Cardiac fibroblast (primary cell): ENCODE results near the gene MYMK.

ENCODE experiments used
- DNase-seq, 2 donors: peaks; one replicate each; pipeline versions ENCODE4 v3.0.0 to v3.0.0-alpha.2; 2010; ENCODE audit warnings: low read depth in 2 of 2
- H3K4me3 ChIP-seq, 2 donors: replicated peaks in 1 of 2; 1 replicate in 1 of 2; 2 replicates in 1 of 2; pipeline ENCODE4 v1.5.1; 2011; ENCODE audit warnings: low read depth in 2 of 2, low read length in 2 of 2, mild to moderate bottlenecking in 2 of 2, moderate library complexity in 1 of 2
- CTCF ChIP-seq: IDR thresholded peaks from one replicate; pipeline ENCODE4 v1.5.1; 2011; ENCODE audit warnings: low read depth, mild to moderate bottlenecking, low read length, inconsistent platforms

The MYMK gene

GRCh38 chr9:133483611-133484010 is 41.1 kb downstream of the MYMK start:
- TF ChIP-seq CTCF, result no peak
- DNase-seq, result no peak
- no peak overlapping the region for H3K4me3 ChIP-seq

GRCh38 chr9:133478851-133479711 is 45.7 kb downstream of the MYMK start, which contains the start of gene SLC2A6:
Gene SLC2A6, minus strand, starts transcription at chr9:133479099. Its CDS starts 40 bp downstream, at chr9:133479059.
- TF ChIP-seq CTCF, result no peak
- peak within 1 kb of the TSS; percentile 66 to 75 for H3K4me3 ChIP-seq
- DNase-seq, result peak; percentile 74 to 84

GRCh38 chr9:133477992-133478850 is 46.5 kb downstream of the MYMK start:
- DNase-seq, result peak; percentile 40 to 72
- peak overlapping the region; percentile 66 to 75 for H3K4me3 ChIP-seq
- TF ChIP-seq CTCF, result no peak

- DNase-seq, result no peak
- H3K4me3 ChIP-seq, result peak overlapping the region in 1 of 2 donors; percentile 75
- no peak for TF ChIP-seq CTCF
These were observed 47.3 kb downstream of the MYMK start for GRCh38 chr9:133477461-133477860.

- DNase-seq, result no peak
- H3K4me3 ChIP-seq, result peak overlapping the region in 1 of 2 donors; percentile 26
- no peak for TF ChIP-seq CTCF
These were observed 47.8 kb downstream of the MYMK start for GRCh38 chr9:133476941-133477340.

GRCh38 chr9:133476036-133476931 is 48.5 kb downstream of the MYMK start:
- TF ChIP-seq CTCF, result no peak
- H3K4me3 ChIP-seq, result peak overlapping the region in 1 of 2 donors; percentile 26
- DNase-seq, result peak; percentile 55 to 67
